HG03066 (cell line): ENCODE measurements around the gene CYSTM1.
"Not testable (repeated sequence)": the region's sequence is repeated elsewhere in the genome, so short reads cannot be mapped to it uniquely, and the experiment has no call there.

Experiments used
- ATAC-seq: cut with Tn5 transposase; IDR thresholded peaks from one replicate; pipeline ENCODE4 v1.9.1; 2021; ENCODE audit warnings: low read depth; ENCODE audit not compliant: unreplicated experiment

Gene CYSTM1

DNA sequence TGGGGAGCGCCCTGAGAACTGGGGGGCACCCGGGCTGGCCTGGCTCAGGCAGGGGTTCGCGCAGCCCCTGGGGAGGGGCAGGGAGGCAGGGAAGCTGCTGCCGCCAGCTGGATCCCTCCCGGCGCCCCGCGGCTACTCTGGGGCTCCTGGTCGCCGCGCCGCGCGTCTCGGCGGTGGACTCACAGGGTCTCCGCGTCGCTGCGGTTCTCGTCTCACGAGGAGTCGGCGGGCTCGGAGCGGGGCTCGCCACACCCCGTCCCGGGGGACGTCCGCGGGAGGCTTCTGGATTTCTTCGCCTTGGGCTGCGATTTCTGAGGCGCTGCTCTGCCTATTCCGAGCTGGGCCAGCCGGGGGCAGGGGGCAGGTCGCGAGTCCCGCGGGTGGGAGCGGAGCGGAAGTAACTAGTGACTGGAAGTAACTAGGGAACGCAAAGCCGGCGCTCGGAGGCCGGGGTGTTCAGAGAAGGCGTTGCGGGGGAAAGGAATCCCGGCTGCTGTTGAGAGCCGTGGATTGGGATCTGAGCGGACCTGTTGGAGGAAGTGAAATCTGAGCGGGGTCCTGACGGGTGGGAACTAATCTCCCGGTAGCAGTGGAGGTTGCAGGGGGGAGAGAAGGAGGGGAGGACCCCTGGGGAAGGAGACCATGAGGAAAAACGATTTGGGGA lies 511 bp downstream of the CYSTM1 start:
- peak; percentile 36 for ATAC-seq

DNA sequence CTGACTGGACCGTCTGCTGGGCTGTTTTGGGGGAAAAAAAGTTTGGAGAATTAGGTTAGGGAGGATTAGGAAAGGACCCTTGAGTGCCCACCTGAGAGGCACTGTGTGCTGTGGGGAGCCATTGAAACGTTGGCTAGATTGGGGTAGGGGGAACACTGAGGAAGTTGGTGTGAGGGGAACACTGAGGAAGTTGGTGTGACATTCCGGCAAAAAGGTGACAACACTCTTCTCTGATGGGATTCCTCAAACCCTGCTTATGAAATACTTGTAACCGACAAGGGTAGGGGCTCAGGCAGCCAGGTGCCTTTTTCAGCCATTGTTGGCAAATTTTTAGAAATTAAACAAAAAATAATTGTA lies 1.0 kb downstream of the CYSTM1 start:
- no peak for ATAC-seq

DNA sequence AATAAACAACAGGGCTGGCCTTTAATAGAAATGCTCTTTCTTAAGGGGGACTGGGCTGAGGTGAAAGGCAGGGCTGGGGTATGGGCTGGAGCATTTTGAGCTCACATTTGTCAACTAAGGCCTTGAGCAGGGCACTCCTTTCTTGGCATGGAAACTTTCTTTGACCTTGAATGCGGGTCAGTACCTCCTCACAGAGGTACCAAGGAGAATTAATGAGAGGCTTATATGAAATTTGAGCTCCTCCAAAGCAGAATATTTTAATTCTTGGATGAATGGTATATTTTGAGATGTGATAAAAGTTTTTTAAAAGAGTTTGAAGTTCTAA lies 3.1 kb downstream of the CYSTM1 start:
- ATAC-seq: no peak

DNA sequence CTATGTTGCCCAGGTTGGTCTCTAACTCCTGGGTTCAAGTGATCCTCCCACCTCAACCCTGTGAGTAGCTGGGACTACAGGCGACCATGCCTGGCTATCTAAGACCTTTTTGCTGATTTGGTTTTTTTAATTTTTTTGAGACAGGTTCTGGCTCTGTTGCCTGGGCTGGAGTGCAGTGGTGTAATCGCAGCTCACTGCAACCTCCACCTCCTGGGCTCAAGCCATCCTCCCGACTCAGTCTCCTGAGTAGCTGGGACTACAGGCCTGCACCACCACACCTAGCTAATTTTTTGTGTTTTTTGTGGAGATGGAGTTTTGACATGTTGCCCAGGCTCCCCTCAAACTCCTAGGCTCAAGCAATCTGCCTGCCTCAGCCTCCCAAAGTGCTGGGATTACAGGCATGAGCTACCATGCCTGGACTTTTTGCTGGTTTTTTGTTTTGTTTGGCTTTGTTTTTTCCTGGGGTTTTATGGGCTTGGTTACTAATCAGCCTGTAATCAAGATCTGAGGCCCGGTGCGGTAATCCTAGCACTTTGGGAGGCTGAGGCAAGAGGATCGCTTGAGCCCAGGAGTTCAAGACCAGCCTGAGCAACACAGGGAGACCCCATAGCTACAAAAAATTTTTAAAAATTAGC lies 3.6 kb downstream of the CYSTM1 start:
- ATAC-seq: no peak

DNA sequence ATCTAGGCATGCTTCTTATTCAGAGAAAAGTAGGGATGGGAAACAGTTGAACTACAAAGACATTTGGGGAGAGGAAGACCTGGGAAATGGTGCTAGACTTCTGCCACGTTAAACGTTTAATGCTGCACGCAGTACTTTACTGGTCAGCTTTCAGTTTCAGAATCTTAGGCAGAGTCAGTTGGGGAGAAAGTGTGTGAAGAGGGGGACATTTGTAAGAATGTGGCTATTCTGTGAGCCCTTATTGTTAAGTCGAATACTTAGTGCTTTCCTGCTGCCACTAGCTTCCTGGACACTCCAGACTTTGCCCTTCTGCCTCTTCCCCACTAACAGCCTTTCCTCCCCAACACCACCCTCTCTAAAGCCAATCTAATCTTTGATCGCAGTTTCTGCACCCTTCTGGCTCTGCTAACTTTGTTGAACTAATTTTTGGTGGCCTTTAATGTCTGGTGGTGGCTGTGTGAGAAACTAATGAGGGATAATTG lies 6.1 kb downstream of the CYSTM1 start:
- peak; percentile 83 for ATAC-seq

DNA sequence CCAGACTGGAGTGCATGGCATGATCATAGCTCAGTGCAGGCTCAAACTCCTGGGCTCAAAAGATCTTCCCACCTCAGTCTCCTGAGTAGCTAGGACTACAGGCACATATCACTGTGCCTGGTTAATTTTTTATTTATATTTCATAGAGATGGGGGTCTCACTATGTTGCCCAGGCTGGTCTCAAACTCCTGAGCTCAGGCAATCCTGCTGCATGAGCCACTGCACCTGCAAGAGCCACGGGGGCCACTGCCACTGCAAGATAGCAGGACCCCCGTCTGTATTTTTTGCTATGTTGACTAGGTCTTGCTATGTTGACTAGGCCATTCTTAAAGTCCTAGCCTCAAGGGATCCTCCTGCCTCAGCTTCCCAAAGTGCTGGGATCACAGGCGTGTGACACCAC lies 6.5 kb downstream of the CYSTM1 start:
- ATAC-seq: no peak

DNA sequence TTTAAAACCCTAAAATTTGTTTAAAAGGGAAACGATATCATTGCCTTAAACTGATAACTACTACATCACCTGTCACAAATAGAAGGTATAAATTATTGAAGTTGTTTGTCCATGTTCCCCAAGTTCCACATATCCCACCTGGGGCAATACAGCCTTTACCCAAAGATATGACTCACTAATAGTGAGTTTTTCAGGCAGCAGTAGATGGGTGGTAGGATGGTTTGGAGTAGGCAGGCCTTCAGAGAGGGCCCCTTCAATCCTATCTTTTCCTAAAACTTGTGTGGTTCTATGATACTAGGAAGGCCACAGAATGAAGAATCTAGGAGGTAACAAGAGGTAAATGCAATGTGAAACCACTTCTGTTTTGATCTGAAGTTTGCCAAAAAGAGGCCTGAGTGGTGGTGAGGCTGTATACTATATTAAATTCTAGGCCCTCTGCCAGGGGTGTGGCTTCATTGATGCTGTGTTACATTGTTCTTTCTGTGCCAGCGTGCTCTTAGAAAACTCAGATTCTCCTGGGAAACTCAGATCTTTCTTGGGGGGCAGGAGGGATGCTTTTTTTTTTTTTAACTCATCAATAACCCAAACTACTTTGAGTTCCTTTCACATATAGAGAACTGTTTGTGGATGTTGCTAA lies 7.2 kb downstream of the CYSTM1 start:
- ATAC-seq: no peak

DNA sequence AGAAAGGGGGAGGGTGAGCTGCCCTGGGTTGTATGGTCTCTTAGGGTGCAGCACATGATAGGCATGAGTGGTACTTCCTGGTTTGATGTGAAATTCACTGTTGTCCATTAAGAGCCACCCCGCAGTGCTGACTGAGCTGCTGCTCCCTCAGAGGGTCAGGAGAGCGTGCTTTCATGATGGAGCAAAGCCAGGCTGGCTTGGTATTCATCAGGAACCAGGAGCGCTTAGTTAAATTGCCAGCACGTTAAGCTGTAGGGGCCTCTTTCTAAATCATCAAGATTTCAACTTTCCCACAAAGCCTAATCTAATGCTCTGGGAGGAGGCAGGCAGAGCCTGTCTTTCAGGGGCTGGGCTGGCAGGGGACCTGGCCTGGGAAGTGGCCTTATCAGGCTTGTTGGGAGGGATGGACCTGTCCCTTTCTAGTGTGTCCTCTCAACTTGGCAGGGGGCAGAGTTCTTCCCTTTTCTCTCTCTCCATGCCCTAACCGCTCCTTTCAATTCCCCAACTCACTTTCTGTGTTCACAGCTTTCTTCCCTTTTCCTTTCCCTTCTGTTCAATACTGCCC lies 7.9 kb downstream of the CYSTM1 start:
- no peak for ATAC-seq

DNA sequence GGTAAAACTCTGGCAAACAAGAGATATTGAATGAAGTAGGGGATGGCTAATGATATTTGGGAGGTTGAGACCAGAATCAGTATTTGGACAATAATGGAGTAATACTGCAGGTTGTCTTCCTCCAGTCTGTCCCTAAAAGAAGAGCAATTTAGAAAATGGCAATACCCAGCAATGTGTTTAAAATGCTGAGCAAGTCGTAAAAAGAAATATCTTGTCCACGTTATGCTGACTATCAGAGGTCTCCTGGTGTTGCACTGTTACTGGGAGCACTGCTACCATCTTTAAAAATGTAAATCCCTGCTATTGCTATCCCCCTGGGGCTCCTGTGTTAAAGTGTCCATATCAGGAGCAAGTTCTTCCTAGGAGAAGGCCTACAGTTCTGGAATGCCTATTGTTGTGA lies 10.4 kb downstream of the CYSTM1 start:
- no peak for ATAC-seq

DNA sequence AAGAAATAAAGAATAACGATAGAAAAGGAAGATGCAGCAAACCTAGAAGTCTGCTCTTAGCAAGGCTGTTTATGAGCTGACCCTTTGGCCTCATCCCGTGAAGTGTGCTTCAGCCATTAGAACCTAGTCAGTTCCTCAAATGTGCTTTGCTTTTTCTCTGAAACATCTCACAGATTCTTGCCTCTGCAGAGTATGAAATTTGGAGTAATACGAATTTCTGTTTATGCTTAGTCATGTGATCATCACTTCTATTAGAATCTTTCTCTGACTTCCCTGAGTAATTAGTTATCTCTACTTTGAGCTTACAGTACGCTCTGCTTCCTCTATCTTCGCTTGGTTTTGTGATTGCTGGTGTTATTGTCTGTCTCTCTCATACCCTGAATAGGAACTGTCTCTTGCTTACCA lies 11.3 kb downstream of the CYSTM1 start:
- no peak for ATAC-seq

DNA sequence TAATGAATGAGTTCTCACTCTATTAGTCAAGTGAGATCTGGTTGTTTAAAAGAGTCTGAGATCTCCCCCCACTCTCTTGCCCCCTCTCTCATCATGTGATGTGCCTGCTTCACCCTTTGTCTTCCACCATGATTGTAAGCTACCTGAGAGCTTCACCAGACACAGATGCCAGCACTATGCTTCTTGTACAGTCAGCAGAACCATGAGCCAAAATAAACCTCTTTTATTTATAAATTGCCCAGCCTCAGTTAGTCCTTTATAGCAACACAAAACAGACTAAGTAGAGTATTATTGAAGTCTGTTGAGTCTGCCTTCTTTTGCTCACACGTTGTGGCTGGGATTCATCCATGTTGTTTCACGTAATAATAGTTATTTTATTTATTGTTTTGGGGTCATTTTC lies 14.3 kb downstream of the CYSTM1 start:
- no peak for ATAC-seq

DNA sequence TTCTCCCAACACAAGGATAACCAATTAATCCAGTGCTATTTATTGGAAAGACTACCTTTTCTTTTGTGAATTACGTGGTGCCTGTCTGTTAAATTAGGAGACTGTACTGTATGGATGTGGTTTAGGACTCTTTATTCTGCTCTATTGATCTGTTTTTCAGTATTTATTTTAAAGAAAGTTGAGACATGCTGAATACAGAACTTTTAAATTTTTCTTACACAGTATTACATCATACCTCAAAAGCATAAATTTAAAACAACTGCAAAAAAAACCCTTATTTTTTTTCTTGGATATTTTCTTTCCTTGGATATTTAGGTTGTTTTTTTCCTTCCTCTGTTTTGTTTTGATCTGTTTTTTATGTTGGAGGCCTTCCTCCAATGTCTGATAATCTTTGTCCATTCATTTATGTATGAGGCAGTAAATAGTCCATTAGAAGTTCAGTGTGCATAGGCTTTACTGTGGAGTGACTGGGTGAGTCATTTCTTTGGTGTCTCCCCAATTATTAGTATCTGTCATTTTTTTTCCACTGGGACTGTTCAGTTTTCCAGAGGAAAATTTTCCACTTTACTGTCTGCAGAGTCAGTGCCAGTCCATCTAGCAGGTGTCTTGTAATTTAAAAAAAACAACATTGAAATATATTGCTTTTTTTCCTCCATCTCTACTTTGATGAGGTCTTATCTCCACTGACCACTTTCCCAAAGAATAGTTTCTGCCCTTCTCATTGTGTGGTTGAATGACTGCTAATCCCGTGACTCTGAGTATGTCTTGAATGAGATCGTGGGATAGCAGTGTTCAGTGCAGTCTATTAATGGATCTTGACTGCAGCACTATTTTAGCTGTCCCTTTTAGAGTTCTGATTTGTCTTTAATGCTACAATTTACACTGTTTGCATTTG lies 15.2 kb downstream of the CYSTM1 start:
- ATAC-seq: no peak

DNA sequence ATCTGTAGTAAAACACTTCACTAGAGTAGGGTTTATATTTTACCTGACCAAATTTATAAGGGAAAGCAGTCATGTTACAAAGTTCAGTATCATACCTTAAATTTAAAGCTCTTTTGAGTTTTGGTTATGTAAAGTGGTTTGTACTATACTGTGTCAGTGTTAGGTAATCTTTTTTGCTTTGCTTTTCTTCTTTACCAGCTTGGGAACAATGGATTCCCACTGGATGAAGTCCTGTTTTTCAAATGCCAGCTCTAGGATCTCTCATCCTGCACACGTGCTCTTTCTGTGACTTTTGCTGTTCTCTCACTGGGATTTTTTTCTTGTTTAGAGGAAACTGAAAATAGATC lies 15.9 kb downstream of the CYSTM1 start:
- no peak for ATAC-seq

DNA sequence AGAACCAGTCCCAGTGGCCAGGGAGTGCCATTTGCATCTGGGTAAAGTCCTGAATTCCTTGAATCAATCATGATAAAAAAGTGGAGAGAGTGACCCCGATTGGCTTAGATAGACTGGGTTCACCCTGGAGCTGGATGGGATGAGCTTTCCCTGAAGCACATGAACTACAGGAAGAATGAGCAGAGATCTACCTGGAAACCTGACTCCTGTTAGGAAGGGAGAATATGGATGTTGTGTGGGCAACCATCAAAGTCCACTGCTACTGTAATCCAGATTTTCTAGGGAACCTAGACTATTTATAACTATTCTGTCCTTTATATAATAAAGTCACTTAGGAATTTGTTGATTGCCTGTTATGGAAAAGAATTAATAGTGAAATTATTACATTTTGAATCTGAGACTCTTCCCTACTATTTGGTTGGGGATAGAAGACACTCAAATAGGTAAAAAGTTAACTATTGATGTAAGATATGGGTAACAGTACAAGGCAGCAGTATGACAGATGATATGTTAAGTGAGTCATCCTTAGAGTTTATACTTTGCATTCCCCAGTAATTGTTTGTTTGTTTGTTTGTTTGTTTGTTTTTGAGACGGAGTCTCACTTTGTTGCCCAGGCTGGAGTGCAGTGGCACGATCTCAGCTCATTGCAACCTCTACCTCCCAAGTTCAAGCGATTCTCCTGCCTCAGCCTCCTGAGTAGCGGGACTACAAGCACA lies 17.9 kb downstream of the CYSTM1 start:
- ATAC-seq: no peak

DNA sequence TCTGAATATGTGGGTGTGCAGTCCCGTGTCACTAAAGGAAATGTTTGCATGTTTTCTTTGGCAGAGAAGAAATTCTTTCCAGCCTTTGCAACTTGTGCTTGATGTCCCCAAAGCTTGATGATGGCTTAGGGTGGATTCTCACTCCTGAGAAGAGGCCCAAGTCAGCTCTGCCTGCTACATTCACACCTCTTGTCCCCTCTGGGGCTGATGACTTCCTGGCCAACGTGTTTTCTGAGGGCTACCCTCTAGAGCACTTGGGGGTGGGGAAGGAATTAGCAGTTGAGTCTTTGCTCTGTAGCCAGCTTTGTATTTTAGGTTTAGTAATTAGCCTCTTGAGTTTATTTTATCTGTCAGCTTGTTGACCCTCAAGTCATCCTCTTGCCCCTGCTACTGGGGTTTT lies 19.7 kb downstream of the CYSTM1 start:
- ATAC-seq: no peak

DNA sequence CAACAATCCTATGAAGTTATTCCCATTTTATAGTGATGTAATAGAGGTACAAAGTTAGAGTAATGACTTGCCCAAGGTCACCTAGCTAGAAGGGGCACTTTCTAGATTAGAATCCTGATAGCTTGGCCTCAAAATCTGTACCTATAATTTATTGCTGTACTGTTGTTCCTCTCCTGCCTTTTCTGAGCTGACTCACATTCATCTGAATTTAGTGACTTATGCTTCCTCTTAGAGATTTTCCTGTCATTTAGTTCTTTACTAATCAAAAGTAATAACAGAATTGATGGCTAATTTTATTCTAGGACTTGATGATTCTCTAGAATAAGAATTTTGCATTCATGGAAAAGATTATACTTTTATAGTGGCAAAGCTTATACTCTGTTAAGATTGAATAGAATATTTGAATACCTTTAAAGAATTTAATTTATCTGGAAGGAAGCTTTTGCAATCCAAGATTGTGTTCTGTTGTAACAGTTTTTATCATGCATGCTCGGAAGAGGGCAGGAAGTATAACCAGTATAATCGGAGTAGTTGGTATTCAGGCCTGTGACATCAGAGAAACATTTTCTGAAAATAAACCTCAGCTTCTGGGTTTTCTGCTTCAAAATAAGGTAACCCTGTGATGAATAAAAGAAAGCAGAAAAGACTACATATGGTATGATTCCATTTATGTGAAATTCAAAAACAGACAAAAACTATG lies 21.3 kb downstream of the CYSTM1 start:
- ATAC-seq: no peak

DNA sequence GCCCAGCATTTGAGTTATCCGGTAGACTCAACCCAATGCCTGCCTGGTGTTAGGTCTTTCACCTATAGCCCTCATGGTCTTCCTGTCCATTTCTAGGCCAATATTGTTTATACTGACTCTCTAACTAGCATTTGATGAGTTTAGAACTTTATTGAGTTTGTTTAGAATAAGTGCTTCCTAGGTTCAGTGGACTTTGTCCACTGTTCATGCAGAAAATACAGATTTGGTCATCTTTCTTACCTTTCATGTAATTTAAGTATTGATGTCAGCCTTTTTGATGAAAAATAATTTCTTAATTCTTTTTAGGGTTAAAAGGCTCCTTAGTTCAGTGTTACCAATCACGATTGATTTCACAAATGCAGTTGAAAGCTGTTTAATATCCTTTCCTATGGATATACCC lies 22.0 kb downstream of the CYSTM1 start:
- ATAC-seq: no peak

DNA sequence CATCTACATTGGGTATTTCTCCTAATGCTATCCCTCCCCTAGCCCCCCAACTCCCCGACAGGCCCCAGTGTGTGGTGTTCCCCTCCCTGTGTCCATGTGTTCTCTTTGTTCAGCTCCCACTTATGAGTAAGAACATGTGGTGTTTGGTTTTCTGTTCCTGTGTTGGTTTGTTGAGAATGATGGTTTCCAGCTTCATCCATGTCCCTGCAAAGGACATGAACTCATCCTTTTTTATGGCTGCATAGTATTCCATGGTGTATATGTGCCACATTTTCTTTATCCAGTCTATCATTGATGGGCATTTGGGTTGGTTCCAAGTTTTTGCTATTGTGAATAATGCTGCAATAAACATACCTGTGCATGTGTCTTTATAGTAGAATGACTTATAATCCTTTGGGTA lies 23.9 kb downstream of the CYSTM1 start:
- not testable (repeated sequence) for ATAC-seq

DNA sequence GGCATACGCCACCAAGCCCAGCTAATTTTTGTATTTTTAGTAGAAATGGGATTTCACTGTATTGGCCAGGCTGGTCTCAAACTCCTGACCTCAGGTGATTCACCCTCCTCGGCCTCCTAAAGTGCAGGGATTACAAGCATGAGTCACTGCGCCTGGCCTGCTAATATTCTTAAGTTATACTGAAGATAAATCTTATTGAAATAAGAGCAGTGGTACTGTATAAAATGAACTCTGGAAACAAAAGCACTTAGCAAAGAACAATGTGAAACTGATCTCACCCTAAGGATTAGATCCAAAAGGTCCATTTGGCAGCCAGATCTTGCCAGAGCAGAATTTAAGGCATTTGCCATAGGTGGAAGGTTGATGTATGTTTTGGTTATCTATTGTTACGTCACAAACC lies 27.1 kb downstream of the CYSTM1 start:
- ATAC-seq: no peak

DNA sequence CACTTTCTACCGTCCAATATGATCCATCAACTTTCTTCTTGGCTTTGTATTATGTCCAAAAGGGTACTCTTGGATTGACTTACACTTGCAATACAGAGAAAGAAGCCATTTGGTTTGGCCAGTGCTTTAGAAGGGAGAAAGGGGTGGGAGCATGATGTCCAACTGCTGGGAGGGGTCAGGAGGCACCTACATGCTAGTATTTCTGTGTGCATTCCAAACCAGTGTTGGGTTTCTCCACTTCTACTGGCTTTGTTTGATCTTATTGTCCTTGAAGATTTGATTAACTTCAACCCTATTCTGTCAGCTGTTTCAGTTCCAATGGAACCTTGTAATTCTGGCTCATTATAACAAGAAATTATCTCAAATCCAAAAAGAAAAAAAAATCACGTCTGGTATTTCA lies 27.6 kb downstream of the CYSTM1 start:
- no peak for ATAC-seq
